Measurements from ENCODE around the gene HOXC13. TPM values are rescaled to one million over a fixed set of nuclear protein-coding genes. Genes with fewer than 3 reads are reported as not detected.

Gene HOXC13
- total RNA-seq, 1 experiment from 2014 or later, result 7.2 TPM

GRCh38 chr12:53931844-53932581 lies 6.6 kb upstream of the HOXC13 start:
- peaks cover 10% of the 10 kb centered on the region for H3K4me1 ChIP-seq (replicated peaks)
- no peaks in the 10 kb centered on the region for H3K9me3 ChIP-seq (replicated peaks)
- no peaks in the 10 kb centered on the region for H3K36me3 ChIP-seq
- no peak overlapping the region for H3K4me3 ChIP-seq
- no peak overlapping the region for H3K27ac ChIP-seq
- DNase-seq (ENCODE audit: low read depth in 1 of 2, low spot score in 2 of 2), result no peak
- H3K27me3 ChIP-seq (replicated peaks), result peaks cover 21% of the 10 kb centered on the region

DNA sequence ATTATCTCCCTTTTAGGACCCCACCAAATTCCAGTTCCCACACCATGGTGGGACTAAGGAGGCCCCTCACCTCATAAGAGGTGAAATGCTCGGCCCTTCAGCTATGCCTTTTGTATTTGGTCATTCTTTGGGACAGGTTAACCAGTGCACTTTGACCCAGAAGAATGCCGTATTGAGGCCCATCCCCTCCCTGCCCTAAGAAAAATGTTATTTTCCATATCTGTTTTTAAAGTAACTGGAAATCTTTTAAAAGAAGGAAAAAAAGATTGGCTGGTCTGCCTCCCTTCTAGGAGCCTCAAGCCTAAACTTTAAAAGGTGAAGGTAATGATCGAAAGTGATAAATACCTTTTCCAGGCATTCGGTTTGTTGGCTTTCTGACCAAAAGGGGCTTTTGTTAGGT lies 5.7 kb upstream of the HOXC13 start:
- H3K9me3 ChIP-seq (replicated peaks), result no peaks in the 10 kb centered on the region
- no peaks in the 10 kb centered on the region for H3K36me3 ChIP-seq
- peaks cover 21% of the 10 kb centered on the region for H3K27me3 ChIP-seq (replicated peaks)
- H3K4me1 ChIP-seq (replicated peaks), result 0 out of 2 replicates have a peak, but pooled peaks cover 7% of the 10 kb centered on the region
- no peak for DNase-seq (ENCODE audit: low read depth in 1 of 2, low spot score in 2 of 2)
- no peak overlapping the region for H3K4me3 ChIP-seq
- no peak overlapping the region for H3K27ac ChIP-seq

GRCh38 chr12:53935383-53936341 lies 3.0 kb upstream of the HOXC13 start:
- Histone ChIP-seq H3K4me3 (no peak overlapping the region), H3K27me3 (replicated peaks) (peaks cover 11% of the 10 kb centered on the region), H3K36me3 (no peaks in the 10 kb centered on the region), H3K4me1 (replicated peaks) (peaks cover 21% of the 10 kb centered on the region), H3K27ac (no peak overlapping the region), H3K9me3 (replicated peaks) (no peaks in the 10 kb centered on the region)
- peak in 1 of 2 experiments; percentile 33 for DNase-seq (ENCODE audit: low read depth in 1 of 2, low spot score in 2 of 2)

- H3K36me3 ChIP-seq, result no peaks in the 10 kb centered on the region
- no peak overlapping the region for H3K4me3 ChIP-seq
- peaks cover 33% of the 10 kb centered on the region for H3K4me1 ChIP-seq (replicated peaks)
- H3K27me3 ChIP-seq (replicated peaks), result peaks cover 2% of the 10 kb centered on the region
- H3K9me3 ChIP-seq (replicated peaks), result no peaks in the 10 kb centered on the region
- peak in 1 of 2 experiments; percentile 31 for DNase-seq (ENCODE audit: low read depth in 1 of 2, low spot score in 2 of 2)
- no peak overlapping the region for H3K27ac ChIP-seq
Observed at GRCh38 chr12:53937099-53937498, 1.5 kb upstream of the HOXC13 start.

DNA sequence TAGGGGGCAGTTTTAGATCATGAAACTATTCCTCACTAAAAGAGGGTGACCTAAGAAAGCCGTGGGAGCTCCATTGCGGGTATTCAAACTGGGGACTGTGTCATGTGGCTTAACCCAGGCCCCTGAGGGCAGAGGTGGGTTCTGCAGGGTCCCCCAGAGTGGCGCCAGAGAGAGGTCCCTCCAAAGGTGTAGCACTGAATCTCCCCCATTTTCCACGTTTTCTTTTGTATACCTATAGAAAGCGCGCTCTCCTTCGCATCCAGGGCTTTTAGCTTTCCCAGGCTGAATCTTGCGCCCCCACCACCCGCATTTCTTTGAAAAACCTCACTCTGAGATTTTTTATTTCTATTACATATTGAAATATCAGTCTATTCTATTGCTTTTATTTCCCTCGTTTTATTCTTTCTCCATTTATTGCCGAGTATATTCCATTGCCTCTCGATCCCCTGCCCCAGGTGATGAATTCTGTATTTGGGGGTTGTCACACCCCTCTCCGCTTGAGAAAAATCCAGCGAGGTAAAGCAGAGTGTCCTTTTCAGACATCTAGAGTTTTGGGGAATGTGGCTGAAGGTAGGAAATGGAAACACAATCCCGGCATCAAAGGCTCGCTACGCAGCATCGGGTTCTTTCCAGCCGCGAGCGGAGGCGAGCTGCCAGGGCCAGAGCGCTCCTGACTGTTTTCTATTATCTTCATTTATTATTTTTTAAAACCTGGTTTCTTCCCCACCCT lies 870 bp upstream of the HOXC13 start:
- Histone ChIP-seq H3K4me1 (replicated peaks) (peaks cover 33% of the 10 kb centered on the region), H3K36me3 (no peaks in the 10 kb centered on the region), H3K9me3 (replicated peaks) (no peaks in the 10 kb centered on the region), H3K4me3 (peak overlapping the region; percentile 71), H3K27ac (no peak overlapping the region), H3K27me3 (replicated peaks) (no peaks in the 10 kb centered on the region)
- DNase-seq (ENCODE audit: low read depth in 1 of 2, low spot score in 2 of 2), result peak in 1 of 2 experiments; percentile 36

GRCh38 chr12:53939141-53940108 lies 794 bp downstream of the HOXC13 start:
- H3K4me1 ChIP-seq (replicated peaks), result peaks cover 33% of the 10 kb centered on the region
- peak overlapping the region; percentile 71 for H3K4me3 ChIP-seq
- H3K36me3 ChIP-seq, result 0 out of 2 replicates have a peak, but pooled peaks cover 3% of the 10 kb centered on the region
- H3K27ac ChIP-seq, result no peak overlapping the region
- H3K9me3 ChIP-seq (replicated peaks), result no peaks in the 10 kb centered on the region
- H3K27me3 ChIP-seq (replicated peaks), result no peaks in the 10 kb centered on the region
- DNase-seq (ENCODE audit: low read depth in 1 of 2, low spot score in 2 of 2), result peak; percentile 32 to 62

DNA sequence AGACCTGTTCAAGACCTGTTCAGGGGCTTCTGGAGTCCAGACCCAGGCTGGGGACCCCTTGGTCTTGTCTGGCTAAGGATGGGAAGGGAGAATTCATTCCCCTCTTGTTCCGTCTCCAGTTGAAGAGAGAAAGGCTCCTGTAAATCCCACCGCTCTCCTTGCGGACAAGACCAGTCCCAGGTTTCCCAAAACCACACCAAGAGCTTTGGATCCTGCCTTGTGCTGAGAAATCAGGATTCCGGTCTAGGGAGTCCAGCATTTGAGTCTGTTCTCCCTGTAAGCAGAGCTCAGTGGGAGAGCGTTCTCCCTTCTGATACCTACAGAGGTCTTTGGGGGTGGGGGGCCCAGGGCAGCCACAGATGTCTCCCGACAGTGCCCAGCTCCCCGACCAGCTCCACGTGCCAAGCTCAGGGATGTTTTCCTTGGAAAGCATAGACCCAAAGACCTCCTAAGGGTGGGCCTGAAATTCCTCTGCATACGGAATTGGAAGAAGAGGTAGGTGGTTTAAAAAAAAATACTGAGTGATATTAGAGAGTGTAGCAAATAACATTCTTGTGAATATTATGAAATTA lies 1.9 kb downstream of the HOXC13 start:
- H3K4me3 ChIP-seq, result peak overlapping the region; percentile 71
- H3K36me3 ChIP-seq, result peaks cover 8% of the 10 kb centered on the region; the same call in 1 of the 2 replicates
- DNase-seq (ENCODE audit: low read depth in 1 of 2, low spot score in 2 of 2), result peak in 1 of 2 experiments; percentile 33
- H3K4me1 ChIP-seq (replicated peaks), result peaks cover 33% of the 10 kb centered on the region
- H3K9me3 ChIP-seq (replicated peaks), result no peaks in the 10 kb centered on the region
- no peak overlapping the region for H3K27ac ChIP-seq
- H3K27me3 ChIP-seq (replicated peaks), result no peaks in the 10 kb centered on the region

GRCh38 chr12:53941187-53941586 lies 2.6 kb downstream of the HOXC13 start:
- Histone ChIP-seq H3K4me1 (replicated peaks) (peaks cover 33% of the 10 kb centered on the region), H3K27ac (no peak overlapping the region), H3K9me3 (replicated peaks) (no peaks in the 10 kb centered on the region), H3K27me3 (replicated peaks) (no peaks in the 10 kb centered on the region), H3K36me3 (peaks cover 15% of the 10 kb centered on the region), H3K4me3 (no peak overlapping the region)
- DNase-seq (ENCODE audit: low read depth in 1 of 2, low spot score in 2 of 2), result peak in 1 of 2 experiments; percentile 8

GRCh38 chr12:53941750-53942149 lies 3.1 kb downstream of the HOXC13 start:
- Histone ChIP-seq H3K27ac (no peak overlapping the region), H3K9me3 (replicated peaks) (no peaks in the 10 kb centered on the region), H3K36me3 (peaks cover 15% of the 10 kb centered on the region), H3K27me3 (replicated peaks) (no peaks in the 10 kb centered on the region), H3K4me1 (replicated peaks) (peaks cover 33% of the 10 kb centered on the region), H3K4me3 (no peak overlapping the region)
- peak in 1 of 2 experiments; percentile 42 for DNase-seq (ENCODE audit: low read depth in 1 of 2, low spot score in 2 of 2)

- H3K27ac ChIP-seq, result no peak overlapping the region
- no peaks in the 10 kb centered on the region for H3K27me3 ChIP-seq (replicated peaks)
- H3K4me1 ChIP-seq (replicated peaks), result peaks cover 33% of the 10 kb centered on the region
- DNase-seq (ENCODE audit: low read depth in 1 of 2, low spot score in 2 of 2), result no peak
- no peaks in the 10 kb centered on the region for H3K9me3 ChIP-seq (replicated peaks)
- H3K4me3 ChIP-seq, result no peak overlapping the region
- peaks cover 15% of the 10 kb centered on the region for H3K36me3 ChIP-seq
Observed at GRCh38 chr12:53942467-53942997, 3.9 kb downstream of the HOXC13 start.

- Histone ChIP-seq H3K4me3 (no peak overlapping the region), H3K27ac (no peak overlapping the region), H3K27me3 (replicated peaks) (no peaks in the 10 kb centered on the region)
Observed at GRCh38 chr12:53944209-53944608, 5.6 kb downstream of the HOXC13 start.

More at GRCh38 chr12:53944209-53944608, 5.6 kb downstream of the HOXC13 start:
- DNase-seq (ENCODE audit: low read depth in 1 of 2, low spot score in 2 of 2), result no peak
- Histone ChIP-seq H3K4me1 (replicated peaks) (peaks cover 38% of the 10 kb centered on the region), H3K36me3 (peaks cover 15% of the 10 kb centered on the region), H3K9me3 (replicated peaks) (no peaks in the 10 kb centered on the region)

All from SJSA1 (cell line).